H9 (cell line): Measurements from ENCODE around the gene SCFD2. TPM values are rescaled to one million over a fixed set of nuclear protein-coding genes. Genes with fewer than 3 reads are reported as not detected.

Experiments
- DNase-seq: peaks from one replicate; pipeline ENCODE4 v3.0.0-alpha.2; 2017
- H2AFZ ChIP-seq: one replicate; pipeline ENCODE4 v1.6.1; 2013; ENCODE audit warnings: mild to moderate bottlenecking, low read length, control low read depth, moderate library complexity
- H2AK5ac ChIP-seq: 2 replicates; pipeline ENCODE4 v1.6.1; 2013; ENCODE audit warnings: low read length, control low read depth, mixed read lengths; ENCODE audit not compliant: insufficient read length
- H2BK120ac ChIP-seq: one replicate; pipeline ENCODE4 v1.6.1; 2013; ENCODE audit warnings: low read depth, mild to moderate bottlenecking, low read length, control low read depth, inconsistent platforms; ENCODE audit not compliant: poor library complexity, severe bottlenecking
- H2BK12ac ChIP-seq: 2 replicates; pipeline ENCODE4 v1.6.1; 2013; ENCODE audit warnings: low read length, control low read depth, mixed read lengths, low read depth; ENCODE audit not compliant: insufficient read length
- H2BK15ac ChIP-seq: 2 replicates; pipeline ENCODE4 v1.6.1; 2013; ENCODE audit warnings: low read depth, low read length, control low read depth
- H2BK20ac ChIP-seq: one replicate; pipeline ENCODE4 v1.6.1; 2013; ENCODE audit warnings: low read depth, mild to moderate bottlenecking, low read length, control low read depth, inconsistent platforms; ENCODE audit not compliant: poor library complexity, severe bottlenecking
- H2BK5ac ChIP-seq: 2 replicates; pipeline ENCODE4 v1.6.1; 2013; ENCODE audit warnings: low read length, control low read depth, mixed read lengths; ENCODE audit not compliant: insufficient read length
- H3K14ac ChIP-seq: 2 replicates; pipeline ENCODE4 v1.6.1; 2013; ENCODE audit warnings: low read length, control low read depth; ENCODE audit not compliant: insufficient read depth
- H3K18ac ChIP-seq: 2 replicates; pipeline ENCODE4 v1.6.1; 2013; ENCODE audit warnings: low read depth, mild to moderate bottlenecking, mixed read lengths, low read length, control low read depth; ENCODE audit not compliant: insufficient read length
- H3K23ac ChIP-seq: 2 replicates; pipeline ENCODE4 v1.6.1; 2013; ENCODE audit warnings: low read length, control low read depth, mixed read lengths, low read depth; ENCODE audit not compliant: insufficient read length
- H3K23me2 ChIP-seq: 2 replicates; pipeline ENCODE4 v1.6.1; 2013; ENCODE audit warnings: low read depth, mild to moderate bottlenecking, mixed read lengths, low read length, control low read depth; ENCODE audit not compliant: insufficient read length, poor library complexity, severe bottlenecking
- H3K27ac ChIP-seq: 2 replicates; pipeline ENCODE4 v1.5.1; 2013; ENCODE audit warnings: low read length, control low read depth, mixed read lengths, low read depth; ENCODE audit not compliant: insufficient read length
- H3K27me3 ChIP-seq: 2 replicates; pipeline ENCODE4 v1.6.1; 2013; ENCODE audit warnings: low read length, control low read depth, inconsistent platforms; ENCODE audit not compliant: insufficient read depth
- H3K4ac ChIP-seq: 2 replicates; pipeline ENCODE4 v1.6.1; 2013; ENCODE audit warnings: low read depth, mild to moderate bottlenecking, control low read depth, inconsistent platforms, low read length, moderate library complexity
- H3K4me1 ChIP-seq: 2 replicates; pipeline ENCODE4 v1.6.1; 2013; ENCODE audit warnings: low read length, control low read depth, inconsistent platforms; ENCODE audit not compliant: insufficient read depth
- H3K4me2 ChIP-seq: 2 replicates; pipeline ENCODE4 v1.6.1; 2013; ENCODE audit warnings: low read length, control low read depth, mixed read lengths; ENCODE audit not compliant: insufficient read length, insufficient read depth
- H3K56ac ChIP-seq: 2 replicates; pipeline ENCODE4 v1.6.1; 2013; ENCODE audit warnings: low read depth, mild to moderate bottlenecking, mixed read lengths, low read length, control low read depth; ENCODE audit not compliant: insufficient read length
- H3K79me1 ChIP-seq: 2 replicates; pipeline ENCODE4 v1.6.1; 2013; ENCODE audit warnings: low read depth, mild to moderate bottlenecking, moderate library complexity, low read length, control low read depth, inconsistent platforms; ENCODE audit not compliant: insufficient read depth, poor library complexity, severe bottlenecking
- H3K79me2 ChIP-seq: 2 replicates; pipeline ENCODE4 v1.6.1; 2013; ENCODE audit warnings: low read length, control low read depth, inconsistent platforms; ENCODE audit not compliant: insufficient read depth
- H3K9ac ChIP-seq: 2 replicates; pipeline ENCODE4 v1.6.1; 2013; ENCODE audit warnings: low read length, control low read depth, mixed read lengths; ENCODE audit not compliant: insufficient read length; ENCODE audit errors: extremely low read depth
- H3K9me3 ChIP-seq: one replicate; pipeline ENCODE4 v1.6.1; 2013; ENCODE audit warnings: low read depth, low read length, inconsistent platforms; ENCODE audit not compliant: control insufficient read depth
- H3T11ph ChIP-seq: one replicate; pipeline ENCODE4 v1.6.1; 2013; ENCODE audit warnings: mild to moderate bottlenecking, low read length, control low read depth, inconsistent platforms
- H4K20me1 ChIP-seq: one replicate; pipeline ENCODE4 v1.6.1; 2013; ENCODE audit not compliant: control insufficient read depth, insufficient read length, insufficient read depth
- H4K5ac ChIP-seq: 2 replicates; pipeline ENCODE4 v1.6.1; 2013; ENCODE audit warnings: low read depth, mild to moderate bottlenecking, mixed read lengths, low read length, control low read depth; ENCODE audit not compliant: insufficient read length
- H4K8ac ChIP-seq: replicated peaks from 2 replicates; pipeline ENCODE4 v1.6.1; 2013; ENCODE audit warnings: low read length, control low read depth, mixed read lengths, low read depth; ENCODE audit not compliant: insufficient read length
- H4K91ac ChIP-seq: 2 replicates; pipeline ENCODE4 v1.6.1; 2013; ENCODE audit warnings: low read depth, mild to moderate bottlenecking, moderate library complexity, mixed read lengths, low read length, control low read depth; ENCODE audit not compliant: insufficient read length
- H3K27ac Mint-ChIP-seq, 3 experiments: 2 replicates in 2 of 3; 3 replicates in 1 of 3; pipeline ENCODE4 v1.8.0; 2020 to 2021; ENCODE audit warnings: mixed read lengths in 3 of 3, mild to moderate bottlenecking in 1 of 3, moderate library complexity in 1 of 3
- H3K27me3 Mint-ChIP-seq: 2 replicates; pipeline ENCODE4 v1.8.0; 2021; ENCODE audit warnings: low read depth, mild to moderate bottlenecking, moderate library complexity, mixed read lengths
- H3K36me3 Mint-ChIP-seq, 3 experiments: 2 replicates in 2 of 3; 3 replicates in 1 of 3; pipeline ENCODE4 v1.8.0; 2020 to 2021; ENCODE audit warnings: low read depth in 3 of 3, mixed read lengths in 3 of 3; ENCODE audit not compliant: insufficient read depth in 1 of 3
- H3K4me1 Mint-ChIP-seq, 2 experiments: 2 replicates each; pipeline ENCODE4 v1.8.0; 2020; ENCODE audit warnings: mixed read lengths in 2 of 2
- H3K4me3 Mint-ChIP-seq, 2 experiments: 2 replicates in 1 of 2; 3 replicates in 1 of 2; pipeline ENCODE4 v1.8.0; 2020 to 2021; ENCODE audit warnings: mild to moderate bottlenecking in 2 of 2, mixed read lengths in 2 of 2, moderate library complexity in 1 of 2
- H3K9me3 Mint-ChIP-seq, 2 experiments: 2 replicates in 1 of 2; 3 replicates in 1 of 2; pipeline ENCODE4 v1.8.0; 2020; ENCODE audit warnings: mild to moderate bottlenecking in 2 of 2, mixed read lengths in 2 of 2, moderate library complexity in 1 of 2
- CTCF ChIP-seq: fragments of 200-600 bp; sonication (generic); conservative IDR thresholded peaks from 3 replicates; pipeline ENCODE4 v1.8.0; 2021; ENCODE audit warnings: antibody characterized with exemption, mild to moderate bottlenecking
- WGBS: extraction: QIAGEN DNeasy Blood & Tissue Kit; methylation state at CpG from one replicate; pipeline ENCODE4 v1.1.7; 2013; ENCODE audit warnings: missing lambda C conversion rate, low lambda C conversion rate, mixed read lengths; ENCODE audit not compliant: insufficient read length; ENCODE audit errors: extremely low coverage; 5-methylcytosine and 5-hydroxymethylcytosine counted together
- total RNA-seq: library from RNA; stranded (reverse); gene quantifications from 2 replicates; pipeline ENCODE4 v1.2.1, GENCODE V29; 2021

The SCFD2 gene
- total RNA-seq, 1 experiment from 2014 or later, result 10.1 TPM

GRCh38 chr4:53232371-53232770 is 133.5 kb downstream of the SCFD2 start:
- no peaks in the 10 kb centered on the region for H3K79me2 ChIP-seq
- no peak overlapping the region for H3K27ac Mint-ChIP-seq
- no peaks in the 10 kb centered on the region for H3K4me1 Mint-ChIP-seq
- no peak overlapping the region for H3K9ac ChIP-seq
- H3K4me2 ChIP-seq, result no peak overlapping the region
- H2AK5ac ChIP-seq, result no peak overlapping the region
- no peaks in the 10 kb centered on the region for H3K4me1 ChIP-seq
- no peak overlapping the region for H2BK5ac ChIP-seq
- no CpG with 5 or more reads among the region's 2 CpGs for WGBS
- no peak overlapping the region for H3K56ac ChIP-seq
- H3K4me3 Mint-ChIP-seq, result no peak overlapping the region
- no peak overlapping the region for H2AFZ ChIP-seq
- H2BK12ac ChIP-seq, result no peak overlapping the region
- H3K27me3 Mint-ChIP-seq, result no peaks in the 10 kb centered on the region
- H3K23me2 ChIP-seq, result no peaks in the 10 kb centered on the region
- no peak overlapping the region for H3K23ac ChIP-seq
- H4K20me1 ChIP-seq, result no peaks in the 10 kb centered on the region
- H3K9me3 ChIP-seq, result no peaks in the 10 kb centered on the region
- no peaks in the 10 kb centered on the region for H3K36me3 Mint-ChIP-seq
- DNase-seq, result no peak
- no peak overlapping the region for H4K5ac ChIP-seq
- no peaks in the 10 kb centered on the region for H3K27me3 ChIP-seq
- H2BK20ac ChIP-seq, result no peak overlapping the region
- no peak for TF ChIP-seq CTCF
- H3K79me1 ChIP-seq, result no peaks in the 10 kb centered on the region
- H4K8ac ChIP-seq, result no peak overlapping the region
- no peak overlapping the region for H3T11ph ChIP-seq
- H2BK15ac ChIP-seq, result no peak overlapping the region
- no peak overlapping the region for H2BK120ac ChIP-seq
- H3K9me3 Mint-ChIP-seq, result no peaks in the 10 kb centered on the region; a peak in 1 of 5 replicates
- H3K4ac ChIP-seq, result no peak overlapping the region
- H3K27ac ChIP-seq, result no peak overlapping the region
- H3K18ac ChIP-seq, result no peak overlapping the region
- H4K91ac ChIP-seq, result no peak overlapping the region
- H3K14ac ChIP-seq, result no peak overlapping the region
